Parathyroid adenoma (tissue), 2 donors: ENCODE data around the gene ZBTB38.

Experiments used
- H2AFZ ChIP-seq: fragments of 300-600 bp; sonication (generic); one replicate; pipeline ENCODE4 v1.7.0; 2017; ENCODE audit warnings: antibody characterized with exemption, mild to moderate bottlenecking
- H3K27ac ChIP-seq: fragments of 300-600 bp; sonication (generic); one replicate; pipeline ENCODE4 v1.7.0; 2017
- H3K27me3 ChIP-seq: fragments of 300-600 bp; sonication (generic); one replicate; pipeline ENCODE4 v1.7.0; 2017; ENCODE audit warnings: low read length; ENCODE audit not compliant: control insufficient read depth, insufficient read depth
- H3K36me3 ChIP-seq: fragments of 300-600 bp; sonication (generic); one replicate; pipeline ENCODE4 v1.7.0; 2017; ENCODE audit warnings: low read length; ENCODE audit not compliant: control insufficient read depth, insufficient read depth
- H3K4me1 ChIP-seq: fragments of 300-600 bp; sonication (generic); one replicate; pipeline ENCODE4 v1.7.0; 2017; ENCODE audit warnings: control low read depth
- H3K4me2 ChIP-seq: fragments of 300-600 bp; sonication (generic); one replicate; pipeline ENCODE4 v1.7.0; 2017; ENCODE audit warnings: low read length
- H3K4me3 ChIP-seq: fragments of 300-600 bp; sonication (generic); one replicate; pipeline ENCODE4 v1.7.0; 2017; ENCODE audit warnings: low read depth, low read length
- H3K79me2 ChIP-seq: fragments of 300-600 bp; sonication (generic); one replicate; pipeline ENCODE4 v1.7.0; 2017; ENCODE audit warnings: control low read depth
- H3K9ac ChIP-seq: fragments of 300-600 bp; sonication (generic); one replicate; pipeline ENCODE4 v1.7.0; 2017; ENCODE audit warnings: mild to moderate bottlenecking
- H3K9me3 ChIP-seq: fragments of 300-600 bp; sonication (generic); one replicate; pipeline ENCODE4 v1.7.0; 2017; ENCODE audit warnings: low read length; ENCODE audit not compliant: control insufficient read depth
- CTCF ChIP-seq: fragments of 300-600 bp; sonication (generic); IDR thresholded peaks from one replicate; pipeline ENCODE4 v1.7.0; 2017; ENCODE audit warnings: antibody characterized with exemption, mild to moderate bottlenecking
- donor health status: primary hyperparathyroidism.

Gene ZBTB38

DNA sequence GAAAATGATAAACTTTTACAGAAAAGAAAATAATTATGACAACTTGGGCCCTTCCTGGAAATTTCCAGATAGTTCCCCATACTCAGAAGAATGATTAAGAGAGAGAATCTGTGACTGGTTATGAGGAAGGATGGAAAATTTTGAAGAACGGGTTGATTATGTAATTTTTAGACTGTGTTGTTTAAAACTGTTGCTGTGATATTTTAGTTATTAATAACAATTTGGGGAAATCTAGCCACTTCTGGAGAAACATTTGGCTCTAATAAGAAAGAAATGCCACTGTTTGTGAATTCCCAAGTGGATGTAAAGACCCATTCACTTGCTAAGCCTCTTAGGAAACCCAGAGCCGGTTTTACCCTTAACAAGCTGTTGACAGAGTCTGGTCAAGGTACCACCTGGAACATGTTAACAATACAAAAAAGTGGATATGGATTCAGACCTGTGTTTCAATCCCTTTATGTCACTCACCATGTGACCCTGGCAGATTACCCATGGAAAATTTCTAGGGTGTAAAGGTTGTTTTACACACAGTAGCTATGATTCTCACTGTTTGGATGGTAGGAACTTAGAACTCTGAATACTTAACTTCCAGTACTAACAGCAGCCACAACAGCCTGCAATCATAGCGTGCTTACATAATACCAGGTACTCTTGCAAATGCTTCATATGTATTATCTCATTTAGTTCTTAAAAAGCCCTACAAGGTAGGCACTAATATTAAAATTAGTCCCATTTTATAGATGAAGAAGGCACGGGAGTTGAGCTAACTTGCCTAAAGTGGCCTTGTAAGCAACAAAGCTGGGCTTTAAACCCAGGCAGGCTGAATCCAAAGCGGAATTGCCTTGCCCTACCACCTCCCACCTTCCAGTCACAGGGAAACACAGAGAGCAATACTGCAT is 32.0 kb downstream of the ZBTB38 start:
- Histone ChIP-seq H3K4me2 (no peak overlapping the region), H3K27ac (peak overlapping the region; percentile 91), H3K79me2 (peaks cover 15% of the 10 kb centered on the region), H3K36me3 (no peaks in the 10 kb centered on the region), H3K4me1 (peaks cover 20% of the 10 kb centered on the region), H3K9ac (no peak overlapping the region), H3K9me3 (no peaks in the 10 kb centered on the region), H3K27me3 (no peaks in the 10 kb centered on the region), H2AFZ (no peak overlapping the region), H3K4me3 (no peak overlapping the region)
- TF ChIP-seq CTCF: no peak

DNA sequence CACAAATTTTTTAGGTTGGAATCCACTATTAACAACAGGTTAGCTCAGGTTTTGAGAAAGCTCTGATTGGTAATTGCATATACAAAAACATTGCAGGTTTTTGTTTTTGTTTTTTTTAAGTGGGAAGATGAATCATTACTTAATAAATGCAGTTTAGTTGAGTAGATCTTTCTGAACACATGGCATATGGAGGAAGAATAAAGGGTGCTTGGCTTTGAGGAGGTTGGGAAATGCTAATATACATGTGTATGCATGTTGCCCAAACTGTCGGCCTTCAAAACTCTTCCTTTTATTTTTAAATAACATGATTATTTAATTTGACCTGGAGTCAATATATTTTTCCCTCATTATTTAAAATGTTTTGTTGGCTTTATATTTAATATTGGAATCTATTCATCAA is 32.8 kb downstream of the ZBTB38 start:
- Histone ChIP-seq H2AFZ (peak overlapping the region; percentile 82), H3K36me3 (no peaks in the 10 kb centered on the region), H3K9me3 (no peaks in the 10 kb centered on the region), H3K27me3 (no peaks in the 10 kb centered on the region), H3K79me2 (peaks cover 15% of the 10 kb centered on the region), H3K9ac (no peak overlapping the region), H3K27ac (peak overlapping the region; percentile 91), H3K4me2 (no peak overlapping the region), H3K4me3 (no peak overlapping the region), H3K4me1 (peaks cover 20% of the 10 kb centered on the region)
- no peak for TF ChIP-seq CTCF

GRCh38 chr3:141401573-141402475 is 33.5 kb downstream of the ZBTB38 start:
- peak overlapping the region; percentile 91 for H3K27ac ChIP-seq
- no peaks in the 10 kb centered on the region for H3K27me3 ChIP-seq
- peak overlapping the region; percentile 63 for H3K4me2 ChIP-seq
- peak overlapping the region; percentile 82 for H2AFZ ChIP-seq
- peaks cover 25% of the 10 kb centered on the region for H3K4me1 ChIP-seq
- H3K36me3 ChIP-seq: no peaks in the 10 kb centered on the region
- peak overlapping the region; percentile 79 for H3K9ac ChIP-seq
- no peaks in the 10 kb centered on the region for H3K9me3 ChIP-seq
- TF ChIP-seq CTCF: no peak
- H3K4me3 ChIP-seq: peak overlapping the region; percentile 42
- H3K79me2 ChIP-seq: peaks cover 10% of the 10 kb centered on the region

DNA sequence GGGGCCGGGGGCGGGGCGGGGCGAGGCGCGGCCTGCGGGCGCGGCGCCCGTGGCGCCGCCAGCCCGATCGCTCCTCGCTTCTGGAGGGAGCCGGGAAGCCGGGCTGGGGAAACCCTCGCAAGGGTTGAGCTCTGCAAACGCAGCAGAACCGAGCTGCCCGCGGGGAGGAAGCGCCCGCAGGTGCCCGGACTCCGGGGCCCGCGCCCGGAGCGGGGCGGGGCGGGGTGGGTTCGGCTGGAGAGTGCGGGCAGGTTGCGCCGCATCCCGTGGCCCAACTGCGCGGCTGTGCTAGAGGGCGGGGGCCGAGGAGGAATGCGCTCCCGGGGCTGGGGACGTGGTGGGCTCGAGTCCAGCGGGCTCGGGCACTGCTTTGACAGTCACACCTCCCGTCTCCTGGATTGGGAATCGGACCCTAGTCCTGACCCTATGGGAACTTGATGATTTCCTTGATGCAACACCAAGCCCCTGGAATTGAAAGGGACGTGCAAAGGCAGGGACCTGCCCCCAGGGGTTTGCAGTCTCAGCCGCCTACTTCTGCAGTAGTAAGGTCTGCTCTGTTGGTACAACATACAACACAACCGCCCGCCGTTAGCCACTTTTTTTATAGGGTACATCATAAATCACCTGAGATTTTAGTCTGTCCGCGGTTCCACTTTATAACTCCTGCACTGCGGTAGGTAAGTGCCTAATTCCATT is 34.3 kb downstream of the ZBTB38 start:
- Histone ChIP-seq H3K27ac (peak overlapping the region; percentile 91), H3K4me3 (peak overlapping the region; percentile 64), H2AFZ (peak overlapping the region; percentile 63), H3K9me3 (no peaks in the 10 kb centered on the region), H3K4me1 (peaks cover 25% of the 10 kb centered on the region), H3K36me3 (no peaks in the 10 kb centered on the region), H3K79me2 (peaks cover 7% of the 10 kb centered on the region), H3K27me3 (no peaks in the 10 kb centered on the region), H3K4me2 (peak overlapping the region; percentile 56), H3K9ac (no peak overlapping the region)
- no peak for TF ChIP-seq CTCF
